Sigmoid colon (tissue), 4 donors: ENCODE data around the gene GNG2.

Source experiments
- POLR2AphosphoS5 ChIP-seq, 4 donors: sonication (generic); formaldehyde crosslinking; IDR thresholded peaks; one replicate each; pipeline ENCODE4 v1.6.1; 2017; ENCODE audit warnings: antibody characterized with exemption in 4 of 4
- TF ChIP-seq, protein P1 (sequence below), 4 experiments: fragments of 450-650 bp in 3 of 4; fragments of 200-600 bp in 1 of 4; IDR thresholded peaks; one replicate each; pipeline ENCODE4 v1.5.1; 2016 to 2019; ENCODE audit warnings: antibody characterized with exemption in 4 of 4, mild to moderate bottlenecking in 3 of 4, moderate library complexity in 2 of 4

DNA sequence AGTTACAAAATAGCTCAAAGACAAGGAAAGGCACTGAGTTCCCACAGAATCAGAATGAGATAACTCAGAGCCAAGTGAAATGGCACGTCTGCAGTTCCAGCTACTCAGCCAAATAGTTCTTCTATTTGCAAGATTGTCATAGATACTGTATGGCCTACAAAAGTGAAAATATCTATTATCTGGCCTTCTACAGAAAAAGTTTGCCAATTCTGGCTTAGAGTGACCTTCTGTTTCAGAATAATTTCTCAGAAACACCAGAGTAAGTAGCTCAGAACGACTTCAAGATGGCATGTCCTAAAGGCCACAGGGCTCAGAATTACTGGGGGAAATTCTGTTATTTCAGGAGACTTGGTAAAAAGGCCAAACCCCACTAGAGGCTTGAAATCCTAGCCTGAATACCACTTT is 118.3 kb downstream of the GNG2 start:
- no peak for TF ChIP-seq POLR2AphosphoS5 (IDR thresholded peaks at IDR 0.05)
- TF ChIP-seq, protein P1, sequence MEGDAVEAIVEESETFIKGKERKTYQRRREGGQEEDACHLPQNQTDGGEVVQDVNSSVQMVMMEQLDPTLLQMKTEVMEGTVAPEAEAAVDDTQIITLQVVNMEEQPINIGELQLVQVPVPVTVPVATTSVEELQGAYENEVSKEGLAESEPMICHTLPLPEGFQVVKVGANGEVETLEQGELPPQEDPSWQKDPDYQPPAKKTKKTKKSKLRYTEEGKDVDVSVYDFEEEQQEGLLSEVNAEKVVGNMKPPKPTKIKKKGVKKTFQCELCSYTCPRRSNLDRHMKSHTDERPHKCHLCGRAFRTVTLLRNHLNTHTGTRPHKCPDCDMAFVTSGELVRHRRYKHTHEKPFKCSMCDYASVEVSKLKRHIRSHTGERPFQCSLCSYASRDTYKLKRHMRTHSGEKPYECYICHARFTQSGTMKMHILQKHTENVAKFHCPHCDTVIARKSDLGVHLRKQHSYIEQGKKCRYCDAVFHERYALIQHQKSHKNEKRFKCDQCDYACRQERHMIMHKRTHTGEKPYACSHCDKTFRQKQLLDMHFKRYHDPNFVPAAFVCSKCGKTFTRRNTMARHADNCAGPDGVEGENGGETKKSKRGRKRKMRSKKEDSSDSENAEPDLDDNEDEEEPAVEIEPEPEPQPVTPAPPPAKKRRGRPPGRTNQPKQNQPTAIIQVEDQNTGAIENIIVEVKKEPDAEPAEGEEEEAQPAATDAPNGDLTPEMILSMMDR (IDR thresholded peaks at IDR 0.05), result no peak
